AG09309 (cell line): ENCODE results near the gene PGGHG.
"Not testable (repeated sequence)": the region's sequence is repeated elsewhere in the genome, so short reads cannot be mapped to it uniquely, and the experiment has no call there.

Source experiments
- DNase-seq: peaks from one replicate; pipeline ENCODE4 v3.0.0-alpha.2; 2010; ENCODE audit warnings: low read depth
- H3K4me3 ChIP-seq: 2 replicates; pipeline ENCODE4 v1.5.1; 2011; ENCODE audit warnings: mild to moderate bottlenecking, low read depth, low read length, moderate library complexity; ENCODE audit not compliant: control insufficient read depth
- CTCF ChIP-seq: IDR thresholded peaks from 2 replicates; pipeline ENCODE4 v1.5.1; 2011; ENCODE audit warnings: mild to moderate bottlenecking, low read depth, low read length, inconsistent platforms; ENCODE audit not compliant: insufficient read depth, control insufficient read depth; ENCODE audit errors: missing control alignments

The PGGHG gene

GRCh38 chr11:267491-267994 is 21.4 kb upstream of the PGGHG start:
- no peak for DNase-seq
- no peak overlapping the region for H3K4me3 ChIP-seq
- TF ChIP-seq CTCF = no peak

- not testable (repeated sequence) for H3K4me3 ChIP-seq
- TF ChIP-seq CTCF = peak; percentile 27
- DNase-seq = peak; percentile 18
Measured at GRCh38 chr11:268716-269145, 20.2 kb upstream of the PGGHG start.

GRCh38 chr11:269146-269890 is 19.6 kb upstream of the PGGHG start:
- no peak for DNase-seq
- no peak overlapping the region; the same call in 1 of the 2 replicates for H3K4me3 ChIP-seq
- no peak for TF ChIP-seq CTCF

- DNase-seq = no peak
- TF ChIP-seq CTCF = no peak
- H3K4me3 ChIP-seq = no peak overlapping the region
Measured at GRCh38 chr11:270451-271318, 18.2 kb upstream of the PGGHG start.

- no peak overlapping the region for H3K4me3 ChIP-seq
- DNase-seq = no peak
- no peak for TF ChIP-seq CTCF
Measured at GRCh38 chr11:271319-271715, 17.6 kb upstream of the PGGHG start.

GRCh38 chr11:272195-272930 is 16.6 kb upstream of the PGGHG start:
- no peak overlapping the region for H3K4me3 ChIP-seq
- no peak for DNase-seq
- no peak for TF ChIP-seq CTCF
